ENCODE measurements around the gene ABCC4. TPM values are rescaled to one million over a fixed set of nuclear protein-coding genes. Genes with fewer than 3 reads are reported as not detected.

The ABCC4 gene
- total RNA-seq, 6 experiments from 2014 or later, result 1.1 to 4.9 (median 3.8) TPM

DNA sequence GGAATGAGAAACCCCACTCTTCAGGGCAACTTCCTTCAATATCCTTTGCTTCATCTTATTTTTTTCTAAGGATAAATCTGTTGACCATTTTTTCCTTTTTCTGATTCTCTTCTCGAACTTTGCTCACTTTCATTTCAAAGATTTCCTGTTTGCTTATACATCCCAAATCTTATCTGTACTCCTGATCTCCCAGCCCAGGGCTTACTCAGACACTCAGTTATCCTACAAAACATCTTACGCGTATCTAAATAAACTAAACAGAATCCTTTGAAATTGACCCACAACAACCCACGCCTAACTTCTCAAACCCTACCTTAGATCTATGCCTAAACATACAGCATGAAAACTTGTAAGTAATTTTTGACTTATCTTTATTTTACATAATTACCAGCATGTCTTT lies 179.2 kb downstream of the ABCC4 start:
- peaks cover 0 to 6% (median 0%) of the 10 kb centered on the region in 4 donors for H3K4me1 ChIP-seq
- 81% methylated on average over 4 of the region's 4 CpGs for WGBS (ENCODE audit: insufficient coverage, low coverage, low lambda C conversion rate, missing lambda C conversion rate)
- no peaks in the 10 kb centered on the region for H3K36me3 ChIP-seq
- no peaks in the 10 kb centered on the region for H3K9me3 ChIP-seq
- ATAC-seq (no peak), DNase-seq (no peak)
- TF ChIP-seq, protein P1, sequence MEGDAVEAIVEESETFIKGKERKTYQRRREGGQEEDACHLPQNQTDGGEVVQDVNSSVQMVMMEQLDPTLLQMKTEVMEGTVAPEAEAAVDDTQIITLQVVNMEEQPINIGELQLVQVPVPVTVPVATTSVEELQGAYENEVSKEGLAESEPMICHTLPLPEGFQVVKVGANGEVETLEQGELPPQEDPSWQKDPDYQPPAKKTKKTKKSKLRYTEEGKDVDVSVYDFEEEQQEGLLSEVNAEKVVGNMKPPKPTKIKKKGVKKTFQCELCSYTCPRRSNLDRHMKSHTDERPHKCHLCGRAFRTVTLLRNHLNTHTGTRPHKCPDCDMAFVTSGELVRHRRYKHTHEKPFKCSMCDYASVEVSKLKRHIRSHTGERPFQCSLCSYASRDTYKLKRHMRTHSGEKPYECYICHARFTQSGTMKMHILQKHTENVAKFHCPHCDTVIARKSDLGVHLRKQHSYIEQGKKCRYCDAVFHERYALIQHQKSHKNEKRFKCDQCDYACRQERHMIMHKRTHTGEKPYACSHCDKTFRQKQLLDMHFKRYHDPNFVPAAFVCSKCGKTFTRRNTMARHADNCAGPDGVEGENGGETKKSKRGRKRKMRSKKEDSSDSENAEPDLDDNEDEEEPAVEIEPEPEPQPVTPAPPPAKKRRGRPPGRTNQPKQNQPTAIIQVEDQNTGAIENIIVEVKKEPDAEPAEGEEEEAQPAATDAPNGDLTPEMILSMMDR (IDR thresholded peaks at IDR 0.05), result no peak
- TF ChIP-seq POLR2A (IDR thresholded peaks at IDR 0.05), result no peak
- no peaks in the 10 kb centered on the region for H3K27me3 ChIP-seq
- intact Hi-C loops (cut with DNase I), result no loop called here
- H3K4me3 ChIP-seq, result no peak overlapping the region
- H3K27ac ChIP-seq, result no peak overlapping the region

DNA sequence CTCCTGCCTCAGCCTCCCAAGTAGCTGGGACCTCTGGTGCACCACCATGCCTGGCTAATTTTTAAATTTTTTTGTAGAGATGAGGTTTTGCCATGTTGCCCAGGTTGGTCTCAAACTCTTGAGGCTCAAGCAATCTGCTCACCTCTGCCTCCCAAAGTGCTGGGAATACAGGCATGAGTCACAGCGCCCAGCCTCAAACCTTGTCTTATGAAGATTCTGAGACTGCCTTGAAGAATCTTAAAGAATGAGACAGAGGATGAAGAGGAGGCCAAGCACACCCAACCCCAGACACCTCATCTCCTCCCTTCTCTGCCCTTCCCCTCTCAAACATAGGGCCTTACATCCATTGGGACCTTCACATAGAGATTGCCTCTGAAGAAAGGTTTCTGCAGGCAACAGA lies 179.7 kb downstream of the ABCC4 start:
- Histone ChIP-seq H3K9me3 (no peaks in the 10 kb centered on the region), H3K36me3 (no peaks in the 10 kb centered on the region), H3K27ac (no peak overlapping the region), H3K4me3 (no peak overlapping the region), H3K27me3 (no peaks in the 10 kb centered on the region), H3K4me1 (peaks cover 0 to 6% (median 0%) of the 10 kb centered on the region in 4 donors)
- 100% methylated on average over 1 of the region's 1 CpG for WGBS (ENCODE audit: insufficient coverage, low coverage, low lambda C conversion rate, missing lambda C conversion rate)
- ATAC-seq, result no peak
- no peak for DNase-seq
- TF ChIP-seq POLR2A (IDR thresholded peaks at IDR 0.05), result no peak
- TF ChIP-seq, protein P1 (IDR thresholded peaks at IDR 0.05), result no peak
- intact Hi-C loops (cut with DNase I), result no loop called here

DNA sequence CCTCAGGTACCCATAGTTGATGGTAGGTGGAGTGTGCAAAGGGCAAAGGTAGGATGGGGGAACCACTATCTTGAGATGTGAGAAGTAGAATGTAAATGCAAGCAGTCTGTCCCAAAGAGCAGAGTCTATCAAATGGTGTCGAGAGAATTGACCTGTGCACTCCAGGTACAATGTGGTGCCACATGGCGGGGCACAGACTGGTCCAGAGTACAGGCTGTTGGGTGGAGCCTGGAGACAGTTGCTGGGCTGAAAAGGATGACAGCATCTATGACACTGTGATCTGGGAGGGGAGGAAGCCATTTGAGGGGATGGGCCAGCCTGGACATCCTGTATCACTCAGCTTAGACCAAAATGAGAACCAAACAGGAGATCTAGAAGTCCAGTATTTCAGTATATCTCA lies 180.6 kb downstream of the ABCC4 start:
- Histone ChIP-seq H3K27me3 (no peaks in the 10 kb centered on the region), H3K36me3 (no peaks in the 10 kb centered on the region), H3K4me3 (no peak overlapping the region), H3K4me1 (peaks cover 0 to 6% (median 0%) of the 10 kb centered on the region in 4 donors), H3K27ac (no peak overlapping the region), H3K9me3 (no peaks in the 10 kb centered on the region)
- no peak for TF ChIP-seq POLR2A (IDR thresholded peaks at IDR 0.05)
- DNase-seq (no peak), ATAC-seq (no peak)
- intact Hi-C loops (cut with DNase I), result no loop called here
- WGBS (ENCODE audit: insufficient coverage, low coverage, low lambda C conversion rate, missing lambda C conversion rate), result 93% methylated on average over 2 of the region's 2 CpGs

DNA sequence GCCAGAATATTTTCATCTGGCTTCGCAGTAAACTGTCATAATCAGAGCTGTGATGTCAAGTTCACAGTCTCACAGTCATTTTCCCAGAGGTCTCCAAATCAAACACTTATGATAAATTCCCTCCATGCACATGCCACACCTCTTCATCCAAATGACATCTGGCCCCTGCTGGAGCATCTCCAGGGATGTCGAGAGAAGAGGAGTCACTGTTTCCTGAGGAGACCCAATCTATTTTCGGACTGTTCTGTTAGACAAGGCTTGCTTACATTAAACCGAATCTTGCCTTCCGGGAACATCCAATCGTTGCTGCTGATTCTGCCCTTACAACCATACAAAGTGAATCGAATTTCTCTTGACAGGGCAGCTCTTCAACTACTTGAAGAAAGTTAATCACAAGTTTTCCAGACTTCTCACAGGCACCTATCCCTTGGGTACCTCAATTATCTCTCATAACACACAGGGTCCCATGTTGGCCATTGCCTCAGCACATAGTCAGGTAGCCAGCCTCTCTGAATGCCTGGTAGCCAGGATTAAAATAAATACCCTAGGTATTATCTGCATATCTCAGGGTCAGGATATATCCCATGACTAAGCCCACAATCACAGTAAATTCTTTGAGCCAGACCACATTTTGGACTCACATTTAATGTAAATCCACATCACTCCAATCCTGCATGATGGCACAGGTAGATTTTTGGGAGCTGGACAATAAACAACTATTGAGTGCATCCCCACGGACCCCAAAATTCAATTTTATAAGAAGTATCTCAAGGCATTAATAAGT lies 182.5 kb downstream of the ABCC4 start:
- no peaks in the 10 kb centered on the region for H3K9me3 ChIP-seq
- no peak overlapping the region for H3K27ac ChIP-seq
- H3K4me1 ChIP-seq, result peaks cover 0 to 2% (median 0%) of the 10 kb centered on the region in 4 donors
- H3K4me3 ChIP-seq, result no peak overlapping the region
- intact Hi-C loops (cut with DNase I), result no loop called here
- no peaks in the 10 kb centered on the region for H3K27me3 ChIP-seq
- WGBS (ENCODE audit: insufficient coverage, low coverage, low lambda C conversion rate, missing lambda C conversion rate), result 75% methylated on average over 7 of the region's 8 CpGs
- DNase-seq (no peak), ATAC-seq (no peak)
- TF ChIP-seq, protein P1 (IDR thresholded peaks at IDR 0.05), result no peak
- TF ChIP-seq POLR2A (IDR thresholded peaks at IDR 0.05), result no peak
- H3K36me3 ChIP-seq, result no peaks in the 10 kb centered on the region

DNA sequence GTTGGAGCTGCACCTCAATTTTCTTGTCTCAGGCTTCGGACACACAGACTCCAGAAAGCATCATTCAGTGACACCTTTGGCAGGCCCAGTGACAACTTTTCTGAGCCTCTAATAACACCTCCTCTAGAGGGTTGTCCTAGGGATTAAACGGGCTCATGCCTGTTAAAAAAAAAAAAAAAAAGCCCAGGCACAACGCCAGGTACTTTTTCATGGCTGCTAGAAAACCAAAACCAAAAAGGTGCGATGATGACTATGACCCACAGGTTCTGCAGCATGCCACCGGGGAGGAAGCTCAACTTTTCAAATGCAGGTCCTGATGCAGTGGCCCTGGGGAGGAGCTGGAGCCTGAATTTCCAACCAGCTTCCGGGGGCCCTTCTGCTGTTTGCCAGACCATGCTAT lies 184.2 kb downstream of the ABCC4 start:
- H3K9me3 ChIP-seq, result no peaks in the 10 kb centered on the region
- no peaks in the 10 kb centered on the region for H3K27me3 ChIP-seq
- no peaks in the 10 kb centered on the region for H3K4me1 ChIP-seq
- TF ChIP-seq, protein P1 (IDR thresholded peaks at IDR 0.05), result no peak
- no peak for TF ChIP-seq POLR2A (IDR thresholded peaks at IDR 0.05)
- no peak overlapping the region for H3K4me3 ChIP-seq
- ATAC-seq (peak in 1 of 4 donors; percentile 64), DNase-seq (no peak)
- H3K27ac ChIP-seq, result no peak overlapping the region
- H3K36me3 ChIP-seq, result no peaks in the 10 kb centered on the region
- intact Hi-C loops (cut with DNase I), result no loop called here
- 67% methylated on average over 3 of the region's 6 CpGs for WGBS (ENCODE audit: insufficient coverage, low coverage, low lambda C conversion rate, missing lambda C conversion rate)
